Measurements from ENCODE around the gene ZNF511.
A peak's percentile ranks its signal among the peaks of the same experiment; 100 is the strongest.

The ZNF511 gene

GRCh38 chr10:133328358-133329343 lies 19.9 kb downstream of the ZNF511 start:
- H3K27ac ChIP-seq (ENCODE audit: low read depth, low read length), result no peak overlapping the region
- no peak overlapping the region for H3K9ac ChIP-seq (ENCODE audit: low read depth, low read length)
- peaks cover 15% of the 10 kb centered on the region for H3K4me1 ChIP-seq (ENCODE audit: control insufficient read depth, insufficient read depth, low read length)
- H3K27me3 ChIP-seq (ENCODE audit: control insufficient read depth, insufficient read depth, low read length), result peaks cover 83% of the 10 kb centered on the region
- H3K9me3 ChIP-seq (ENCODE audit: control insufficient read depth, insufficient read depth, low read length), result no peaks in the 10 kb centered on the region
- H3K36me3 ChIP-seq (ENCODE audit: control insufficient read depth, insufficient read depth, low read length), result no peaks in the 10 kb centered on the region
- H3K4me3 ChIP-seq (ENCODE audit: low read depth, low read length), result no peak overlapping the region

DNA sequence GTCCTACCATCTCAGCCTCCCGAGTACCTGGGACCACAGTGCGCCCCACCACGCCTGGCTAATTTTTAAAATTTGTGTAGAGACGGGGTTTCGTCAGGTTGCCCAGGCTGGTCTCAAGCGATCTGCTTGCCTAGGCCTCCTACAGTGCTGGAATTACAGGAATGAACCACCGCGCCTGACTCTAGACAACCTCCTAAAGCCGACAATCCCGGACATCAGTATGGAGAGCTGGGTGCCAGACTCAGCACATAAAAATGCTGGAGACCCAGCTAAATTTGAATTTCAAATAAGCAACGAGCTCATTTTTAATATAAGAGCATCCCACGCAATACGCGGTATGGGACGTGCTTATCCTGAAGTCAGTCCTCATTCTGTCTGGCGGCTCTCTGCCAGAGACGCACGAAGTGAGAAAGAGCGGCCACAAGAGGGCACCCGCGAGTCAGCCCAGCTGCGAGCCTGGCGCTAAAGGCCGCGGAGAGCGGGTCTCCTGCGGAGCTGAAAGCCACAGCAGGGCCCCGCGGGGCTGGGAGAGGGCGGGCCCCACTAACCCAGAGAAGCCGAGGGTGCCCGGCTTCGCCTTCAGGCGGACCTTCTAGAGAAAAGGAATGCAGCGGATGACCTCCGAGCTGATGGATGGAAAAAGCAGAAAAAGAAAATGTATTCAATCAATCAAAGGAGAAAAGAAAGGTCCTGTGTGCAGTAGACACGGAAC lies 20.9 kb downstream of the ZNF511 start:
- no peak overlapping the region for H3K27ac ChIP-seq (ENCODE audit: low read depth, low read length)
- peaks cover 91% of the 10 kb centered on the region for H3K27me3 ChIP-seq (ENCODE audit: control insufficient read depth, insufficient read depth, low read length)
- H3K36me3 ChIP-seq (ENCODE audit: control insufficient read depth, insufficient read depth, low read length), result no peaks in the 10 kb centered on the region
- H3K9me3 ChIP-seq (ENCODE audit: control insufficient read depth, insufficient read depth, low read length), result no peaks in the 10 kb centered on the region
- peaks cover 15% of the 10 kb centered on the region for H3K4me1 ChIP-seq (ENCODE audit: control insufficient read depth, insufficient read depth, low read length)
- no peak overlapping the region for H3K9ac ChIP-seq (ENCODE audit: low read depth, low read length)
- H3K4me3 ChIP-seq (ENCODE audit: low read depth, low read length), result peak overlapping the region; percentile 49

DNA sequence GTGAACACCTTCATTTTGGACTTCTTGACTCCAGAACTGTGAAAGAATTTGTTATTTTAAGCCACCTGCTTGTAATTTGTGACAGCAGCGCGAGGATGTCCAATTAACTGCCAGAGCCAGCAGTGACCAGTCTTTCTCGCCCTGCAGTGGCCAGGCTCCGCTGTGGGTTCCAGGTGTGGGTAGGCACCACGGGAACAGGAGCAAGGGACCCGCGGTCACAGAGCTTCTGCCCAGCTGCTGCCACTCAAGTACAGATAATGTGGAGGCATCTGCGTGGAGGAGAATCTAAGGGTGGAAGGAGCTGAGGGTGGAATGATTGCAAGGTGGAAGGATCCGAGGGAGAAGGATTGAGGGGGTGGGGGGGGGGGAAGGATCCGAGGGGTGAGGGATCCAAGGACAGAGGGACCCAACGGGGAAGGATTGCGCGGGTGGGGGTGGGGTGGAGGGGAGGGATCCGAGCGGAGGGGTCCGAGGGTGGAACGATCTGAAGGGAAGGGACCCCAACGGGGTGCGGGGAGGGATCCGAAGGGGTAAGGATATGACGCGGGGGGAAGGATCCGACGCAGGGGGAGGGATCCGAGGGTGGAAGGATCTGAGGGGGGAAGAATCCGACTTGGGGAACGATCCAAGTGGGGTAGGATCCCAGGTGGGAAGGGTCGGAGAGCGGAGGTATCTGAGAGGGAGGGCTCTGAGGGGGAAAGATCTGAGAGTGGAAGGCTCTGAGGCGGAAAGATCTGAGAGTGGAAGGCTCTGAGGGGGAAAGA lies 24.4 kb downstream of the ZNF511 start:
- Histone ChIP-seq H3K4me1 (ENCODE audit: control insufficient read depth, insufficient read depth, low read length) (peaks cover 8% of the 10 kb centered on the region), H3K9me3 (ENCODE audit: control insufficient read depth, insufficient read depth, low read length) (no peaks in the 10 kb centered on the region), H3K36me3 (ENCODE audit: control insufficient read depth, insufficient read depth, low read length) (no peaks in the 10 kb centered on the region), H3K4me3 (ENCODE audit: low read depth, low read length) (no peak overlapping the region), H3K27ac (ENCODE audit: low read depth, low read length) (no peak overlapping the region), H3K9ac (ENCODE audit: low read depth, low read length) (no peak overlapping the region), H3K27me3 (ENCODE audit: control insufficient read depth, insufficient read depth, low read length) (peaks cover 89% of the 10 kb centered on the region)

- H3K9me3 ChIP-seq (ENCODE audit: control insufficient read depth, insufficient read depth, low read length), result no peaks in the 10 kb centered on the region
- H3K4me3 ChIP-seq (ENCODE audit: low read depth, low read length), result peak overlapping the region; percentile 55
- peaks cover 73% of the 10 kb centered on the region for H3K27me3 ChIP-seq (ENCODE audit: control insufficient read depth, insufficient read depth, low read length)
- no peaks in the 10 kb centered on the region for H3K36me3 ChIP-seq (ENCODE audit: control insufficient read depth, insufficient read depth, low read length)
- H3K4me1 ChIP-seq (ENCODE audit: control insufficient read depth, insufficient read depth, low read length), result 0 out of 2 replicates have a peak, but pooled peaks cover under 1% of the 10 kb centered on the region
- H3K27ac ChIP-seq (ENCODE audit: low read depth, low read length), result no peak overlapping the region
- no peak overlapping the region for H3K9ac ChIP-seq (ENCODE audit: low read depth, low read length)
Measured at GRCh38 chr10:133334503-133335245, 26.0 kb downstream of the ZNF511 start.

DNA sequence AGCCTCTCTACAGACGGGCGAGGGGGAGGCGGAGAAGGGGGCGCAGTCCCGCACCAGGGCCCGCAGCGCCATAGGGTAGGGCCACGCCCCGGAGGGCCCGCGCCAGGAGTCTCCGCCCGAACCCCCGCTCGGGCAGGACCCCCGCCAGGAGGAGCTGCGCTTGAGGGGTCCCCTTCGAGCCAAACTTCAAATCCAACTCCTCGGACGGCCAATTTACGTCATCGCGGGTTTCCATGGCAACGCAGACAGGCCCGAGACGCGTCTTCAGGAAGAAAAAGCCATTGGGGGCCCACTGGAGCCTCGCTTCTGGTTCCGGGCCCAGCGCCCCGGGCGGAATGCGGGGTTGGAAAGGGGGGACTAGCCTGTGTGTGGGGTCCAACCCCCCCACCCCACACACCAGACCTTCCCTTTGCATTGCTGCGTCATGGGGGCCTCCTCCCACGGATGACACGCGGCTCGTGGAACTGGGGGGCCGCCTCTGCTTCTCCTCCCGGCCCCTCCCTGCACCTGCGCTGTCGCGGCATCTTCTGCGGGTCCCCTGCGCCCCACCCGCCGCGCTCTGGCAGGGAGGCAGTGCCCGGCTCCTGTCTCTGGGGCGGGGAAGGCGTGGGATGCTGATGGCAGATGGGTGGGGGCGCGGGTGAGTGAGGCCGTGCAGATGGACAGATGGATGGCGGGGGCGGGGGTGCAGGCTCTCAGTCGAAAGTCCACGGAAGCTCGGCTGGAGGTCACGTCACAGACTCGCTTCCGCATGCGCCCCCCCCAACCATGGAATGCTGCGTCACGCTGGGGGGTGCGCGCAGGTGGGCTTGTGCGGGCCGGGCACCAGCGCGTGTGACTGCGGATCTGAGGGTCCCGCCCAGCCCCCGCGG lies 26.8 kb downstream of the ZNF511 start:
- peaks cover 70% of the 10 kb centered on the region for H3K27me3 ChIP-seq (ENCODE audit: control insufficient read depth, insufficient read depth, low read length)
- H3K4me1 ChIP-seq (ENCODE audit: control insufficient read depth, insufficient read depth, low read length), result no peaks in the 10 kb centered on the region
- no peak overlapping the region for H3K27ac ChIP-seq (ENCODE audit: low read depth, low read length)
- H3K9me3 ChIP-seq (ENCODE audit: control insufficient read depth, insufficient read depth, low read length), result no peaks in the 10 kb centered on the region
- no peaks in the 10 kb centered on the region for H3K36me3 ChIP-seq (ENCODE audit: control insufficient read depth, insufficient read depth, low read length)
- H3K4me3 ChIP-seq (ENCODE audit: low read depth, low read length), result peak overlapping the region; percentile 55
- no peak overlapping the region for H3K9ac ChIP-seq (ENCODE audit: low read depth, low read length)

DNA sequence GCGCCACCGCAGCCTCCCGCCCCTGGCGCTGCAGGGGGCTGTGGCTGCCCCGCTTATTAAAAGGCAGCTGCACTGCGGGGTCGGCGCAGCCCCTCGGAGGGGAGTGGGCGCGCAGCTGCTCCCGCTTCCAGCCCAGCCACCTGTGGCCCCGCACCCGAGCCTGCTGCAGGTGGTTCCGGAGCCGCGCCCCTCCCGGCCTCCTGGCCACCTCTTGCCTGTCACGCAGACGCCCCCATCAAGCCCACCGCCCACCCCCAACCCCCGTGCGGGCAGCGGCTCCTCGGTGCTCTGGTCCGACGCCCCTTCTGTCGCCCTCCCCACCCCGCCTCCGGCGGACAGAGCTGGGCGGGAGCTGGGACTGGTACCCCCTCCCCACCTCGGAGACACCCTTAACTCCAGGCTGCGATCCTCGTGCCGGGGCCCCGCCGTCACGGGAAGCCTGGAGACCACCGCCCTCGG lies 27.4 kb downstream of the ZNF511 start:
- Histone ChIP-seq H3K27ac (ENCODE audit: low read depth, low read length) (no peak overlapping the region), H3K4me3 (ENCODE audit: low read depth, low read length) (no peak overlapping the region), H3K36me3 (ENCODE audit: control insufficient read depth, insufficient read depth, low read length) (no peaks in the 10 kb centered on the region), H3K9me3 (ENCODE audit: control insufficient read depth, insufficient read depth, low read length) (no peaks in the 10 kb centered on the region), H3K9ac (ENCODE audit: low read depth, low read length) (no peak overlapping the region), H3K4me1 (ENCODE audit: control insufficient read depth, insufficient read depth, low read length) (no peaks in the 10 kb centered on the region), H3K27me3 (ENCODE audit: control insufficient read depth, insufficient read depth, low read length) (peaks cover 64% of the 10 kb centered on the region)

DNA sequence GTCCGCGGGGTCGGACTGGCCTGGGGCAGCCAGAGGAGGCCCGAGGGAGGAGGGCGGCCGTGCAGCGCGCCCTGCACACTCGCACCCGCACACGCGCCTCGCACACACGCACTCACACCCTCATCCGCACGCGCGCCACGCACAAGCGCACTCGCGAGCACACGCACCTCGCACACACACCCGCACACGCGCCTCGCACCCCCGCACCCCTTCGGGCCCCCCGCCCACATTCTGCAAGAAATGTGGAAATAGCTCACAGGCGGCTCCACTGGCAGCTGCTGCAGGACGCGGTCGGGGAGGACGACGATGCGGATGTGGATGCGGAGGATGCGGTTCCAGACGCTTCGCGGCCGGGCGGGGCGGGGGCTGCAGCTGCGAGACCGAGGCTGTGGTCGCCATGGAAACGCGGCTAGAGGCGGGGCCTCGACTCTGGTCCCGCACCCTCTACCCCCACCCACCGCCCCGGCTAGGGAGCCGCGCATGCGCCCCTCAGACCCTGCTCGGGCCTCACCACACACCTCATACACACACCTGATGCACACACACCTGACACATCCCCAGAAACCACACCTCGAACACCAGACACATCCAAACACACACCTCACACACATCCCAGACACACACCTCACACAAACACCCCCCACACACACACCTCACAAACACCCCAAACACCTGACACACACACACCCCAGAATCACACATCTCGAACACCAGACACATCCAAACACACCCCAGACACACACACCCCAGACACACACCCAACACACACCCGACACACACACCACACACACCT lies 28.1 kb downstream of the ZNF511 start, which contains the start of gene CALY:
Gene CALY (minus strand): TSS at position 320 of the 793 bp plus-strand sequence. CDS start 7,907 bp downstream, outside the sequence.
- no peaks in the 10 kb centered on the region for H3K36me3 ChIP-seq (ENCODE audit: control insufficient read depth, insufficient read depth, low read length)
- H3K4me3 ChIP-seq (ENCODE audit: low read depth, low read length), result no peak within 1 kb of the TSS
- H3K27ac ChIP-seq (ENCODE audit: low read depth, low read length), result no peak within 1 kb of the TSS
- H3K9me3 ChIP-seq (ENCODE audit: control insufficient read depth, insufficient read depth, low read length), result no peaks in the 10 kb centered on the region
- H3K9ac ChIP-seq (ENCODE audit: low read depth, low read length), result no peak within 1 kb of the TSS
- H3K27me3 ChIP-seq (ENCODE audit: control insufficient read depth, insufficient read depth, low read length), result peaks cover 58% of the 10 kb centered on the region
- H3K4me1 ChIP-seq (ENCODE audit: control insufficient read depth, insufficient read depth, low read length), result no peaks in the 10 kb centered on the region

GRCh38 chr10:133337370-133337725 lies 28.6 kb downstream of the ZNF511 start:
- Histone ChIP-seq H3K27me3 (ENCODE audit: control insufficient read depth, insufficient read depth, low read length) (peaks cover 52% of the 10 kb centered on the region), H3K36me3 (ENCODE audit: control insufficient read depth, insufficient read depth, low read length) (no peaks in the 10 kb centered on the region), H3K4me1 (ENCODE audit: control insufficient read depth, insufficient read depth, low read length) (no peaks in the 10 kb centered on the region), H3K9me3 (ENCODE audit: control insufficient read depth, insufficient read depth, low read length) (no peaks in the 10 kb centered on the region), H3K4me3 (ENCODE audit: low read depth, low read length) (no peak overlapping the region), H3K9ac (ENCODE audit: low read depth, low read length) (no peak overlapping the region), H3K27ac (ENCODE audit: low read depth, low read length) (no peak overlapping the region)

Measured in HUES48 (cell line).